H9 (cell line): ENCODE results near the gene POLR2L. TPM values are rescaled to one million over a fixed set of nuclear protein-coding genes. Genes with fewer than 3 reads are reported as not detected.

ENCODE experiments used
- DNase-seq: peaks from one replicate; pipeline ENCODE4 v3.0.0-alpha.2; 2017
- H2AFZ ChIP-seq: one replicate; pipeline ENCODE4 v1.6.1; 2013; ENCODE audit warnings: mild to moderate bottlenecking, low read length, control low read depth, moderate library complexity
- H2AK5ac ChIP-seq: 2 replicates; pipeline ENCODE4 v1.6.1; 2013; ENCODE audit warnings: low read length, control low read depth, mixed read lengths; ENCODE audit not compliant: insufficient read length
- H2BK120ac ChIP-seq: one replicate; pipeline ENCODE4 v1.6.1; 2013; ENCODE audit warnings: low read depth, mild to moderate bottlenecking, low read length, control low read depth, inconsistent platforms; ENCODE audit not compliant: poor library complexity, severe bottlenecking
- H2BK12ac ChIP-seq: 2 replicates; pipeline ENCODE4 v1.6.1; 2013; ENCODE audit warnings: low read length, control low read depth, mixed read lengths, low read depth; ENCODE audit not compliant: insufficient read length
- H2BK15ac ChIP-seq: 2 replicates; pipeline ENCODE4 v1.6.1; 2013; ENCODE audit warnings: low read depth, low read length, control low read depth
- H2BK20ac ChIP-seq: one replicate; pipeline ENCODE4 v1.6.1; 2013; ENCODE audit warnings: low read depth, mild to moderate bottlenecking, low read length, control low read depth, inconsistent platforms; ENCODE audit not compliant: poor library complexity, severe bottlenecking
- H2BK5ac ChIP-seq: 2 replicates; pipeline ENCODE4 v1.6.1; 2013; ENCODE audit warnings: low read length, control low read depth, mixed read lengths; ENCODE audit not compliant: insufficient read length
- H3K14ac ChIP-seq: 2 replicates; pipeline ENCODE4 v1.6.1; 2013; ENCODE audit warnings: low read length, control low read depth; ENCODE audit not compliant: insufficient read depth
- H3K18ac ChIP-seq: 2 replicates; pipeline ENCODE4 v1.6.1; 2013; ENCODE audit warnings: low read depth, mild to moderate bottlenecking, mixed read lengths, low read length, control low read depth; ENCODE audit not compliant: insufficient read length
- H3K23ac ChIP-seq: 2 replicates; pipeline ENCODE4 v1.6.1; 2013; ENCODE audit warnings: low read length, control low read depth, mixed read lengths, low read depth; ENCODE audit not compliant: insufficient read length
- H3K23me2 ChIP-seq: 2 replicates; pipeline ENCODE4 v1.6.1; 2013; ENCODE audit warnings: low read depth, mild to moderate bottlenecking, mixed read lengths, low read length, control low read depth; ENCODE audit not compliant: insufficient read length, poor library complexity, severe bottlenecking
- H3K27ac ChIP-seq: 2 replicates; pipeline ENCODE4 v1.5.1; 2013; ENCODE audit warnings: low read length, control low read depth, mixed read lengths, low read depth; ENCODE audit not compliant: insufficient read length
- H3K27me3 ChIP-seq: 2 replicates; pipeline ENCODE4 v1.6.1; 2013; ENCODE audit warnings: low read length, control low read depth, inconsistent platforms; ENCODE audit not compliant: insufficient read depth
- H3K4ac ChIP-seq: 2 replicates; pipeline ENCODE4 v1.6.1; 2013; ENCODE audit warnings: low read depth, mild to moderate bottlenecking, control low read depth, inconsistent platforms, low read length, moderate library complexity
- H3K4me1 ChIP-seq: 2 replicates; pipeline ENCODE4 v1.6.1; 2013; ENCODE audit warnings: low read length, control low read depth, inconsistent platforms; ENCODE audit not compliant: insufficient read depth
- H3K4me2 ChIP-seq: 2 replicates; pipeline ENCODE4 v1.6.1; 2013; ENCODE audit warnings: low read length, control low read depth, mixed read lengths; ENCODE audit not compliant: insufficient read length, insufficient read depth
- H3K56ac ChIP-seq: 2 replicates; pipeline ENCODE4 v1.6.1; 2013; ENCODE audit warnings: low read depth, mild to moderate bottlenecking, mixed read lengths, low read length, control low read depth; ENCODE audit not compliant: insufficient read length
- H3K79me1 ChIP-seq: 2 replicates; pipeline ENCODE4 v1.6.1; 2013; ENCODE audit warnings: low read depth, mild to moderate bottlenecking, moderate library complexity, low read length, control low read depth, inconsistent platforms; ENCODE audit not compliant: insufficient read depth, poor library complexity, severe bottlenecking
- H3K79me2 ChIP-seq: 2 replicates; pipeline ENCODE4 v1.6.1; 2013; ENCODE audit warnings: low read length, control low read depth, inconsistent platforms; ENCODE audit not compliant: insufficient read depth
- H3K9ac ChIP-seq: 2 replicates; pipeline ENCODE4 v1.6.1; 2013; ENCODE audit warnings: low read length, control low read depth, mixed read lengths; ENCODE audit not compliant: insufficient read length; ENCODE audit errors: extremely low read depth
- H3K9me3 ChIP-seq: one replicate; pipeline ENCODE4 v1.6.1; 2013; ENCODE audit warnings: low read depth, low read length, inconsistent platforms; ENCODE audit not compliant: control insufficient read depth
- H3T11ph ChIP-seq: one replicate; pipeline ENCODE4 v1.6.1; 2013; ENCODE audit warnings: mild to moderate bottlenecking, low read length, control low read depth, inconsistent platforms
- H4K20me1 ChIP-seq: one replicate; pipeline ENCODE4 v1.6.1; 2013; ENCODE audit not compliant: control insufficient read depth, insufficient read length, insufficient read depth
- H4K5ac ChIP-seq: 2 replicates; pipeline ENCODE4 v1.6.1; 2013; ENCODE audit warnings: low read depth, mild to moderate bottlenecking, mixed read lengths, low read length, control low read depth; ENCODE audit not compliant: insufficient read length
- H4K8ac ChIP-seq: replicated peaks from 2 replicates; pipeline ENCODE4 v1.6.1; 2013; ENCODE audit warnings: low read length, control low read depth, mixed read lengths, low read depth; ENCODE audit not compliant: insufficient read length
- H4K91ac ChIP-seq: 2 replicates; pipeline ENCODE4 v1.6.1; 2013; ENCODE audit warnings: low read depth, mild to moderate bottlenecking, moderate library complexity, mixed read lengths, low read length, control low read depth; ENCODE audit not compliant: insufficient read length
- H3K27ac Mint-ChIP-seq, 3 experiments: 2 replicates in 2 of 3; 3 replicates in 1 of 3; pipeline ENCODE4 v1.8.0; 2020 to 2021; ENCODE audit warnings: mixed read lengths in 3 of 3, mild to moderate bottlenecking in 1 of 3, moderate library complexity in 1 of 3
- H3K27me3 Mint-ChIP-seq: 2 replicates; pipeline ENCODE4 v1.8.0; 2021; ENCODE audit warnings: low read depth, mild to moderate bottlenecking, moderate library complexity, mixed read lengths
- H3K36me3 Mint-ChIP-seq, 3 experiments: 2 replicates in 2 of 3; 3 replicates in 1 of 3; pipeline ENCODE4 v1.8.0; 2020 to 2021; ENCODE audit warnings: low read depth in 3 of 3, mixed read lengths in 3 of 3; ENCODE audit not compliant: insufficient read depth in 1 of 3
- H3K4me1 Mint-ChIP-seq, 2 experiments: 2 replicates each; pipeline ENCODE4 v1.8.0; 2020; ENCODE audit warnings: mixed read lengths in 2 of 2
- H3K4me3 Mint-ChIP-seq, 2 experiments: 2 replicates in 1 of 2; 3 replicates in 1 of 2; pipeline ENCODE4 v1.8.0; 2020 to 2021; ENCODE audit warnings: mild to moderate bottlenecking in 2 of 2, mixed read lengths in 2 of 2, moderate library complexity in 1 of 2
- H3K9me3 Mint-ChIP-seq, 2 experiments: 2 replicates in 1 of 2; 3 replicates in 1 of 2; pipeline ENCODE4 v1.8.0; 2020; ENCODE audit warnings: mild to moderate bottlenecking in 2 of 2, mixed read lengths in 2 of 2, moderate library complexity in 1 of 2
- CTCF ChIP-seq: fragments of 200-600 bp; sonication (generic); conservative IDR thresholded peaks from 3 replicates; pipeline ENCODE4 v1.8.0; 2021; ENCODE audit warnings: antibody characterized with exemption, mild to moderate bottlenecking
- WGBS: extraction: QIAGEN DNeasy Blood & Tissue Kit; methylation state at CpG from one replicate; pipeline ENCODE4 v1.1.7; 2013; ENCODE audit warnings: missing lambda C conversion rate, low lambda C conversion rate, mixed read lengths; ENCODE audit not compliant: insufficient read length; ENCODE audit errors: extremely low coverage; 5-methylcytosine and 5-hydroxymethylcytosine counted together
- total RNA-seq: library from RNA; stranded (reverse); gene quantifications from 2 replicates; pipeline ENCODE4 v1.2.1, GENCODE V29; 2021

The POLR2L gene
- total RNA-seq, 1 experiment from 2014 or later, result 135 TPM

GRCh38 chr11:829176-829846, 13.0 kb downstream of the POLR2L start:
- Histone ChIP-seq H3K23me2 (peaks cover 32% of the 10 kb centered on the region), H3K4me2 (peak overlapping the region; percentile 56), H3K9me3 (no peaks in the 10 kb centered on the region), H4K5ac (no peak overlapping the region), H2BK12ac (no peak overlapping the region), H3K14ac (no peak overlapping the region), H3K4me1 (no peaks in the 10 kb centered on the region; the same call in 1 of the 2 replicates), H2AK5ac (no peak overlapping the region), H3K27me3 (peaks cover 9% of the 10 kb centered on the region; the same call in 1 of the 2 replicates), H3K79me1 (no peaks in the 10 kb centered on the region), H3K23ac (no peak overlapping the region), H2BK120ac (no peak overlapping the region), H4K91ac (no peak overlapping the region), H2BK5ac (no peak overlapping the region), H3K56ac (no peak overlapping the region), H3T11ph (no peak overlapping the region), H2BK15ac (no peak overlapping the region), H3K27ac (no peak overlapping the region), H4K8ac (no peak overlapping the region), H3K79me2 (no peaks in the 10 kb centered on the region), H4K20me1 (no peaks in the 10 kb centered on the region), H3K4ac (no peak overlapping the region), H3K18ac (no peak overlapping the region), H3K9ac (no peak overlapping the region), H2AFZ (no peak overlapping the region), H2BK20ac (no peak overlapping the region)
- WGBS, result no CpG with 5 or more reads among the region's 40 CpGs
- Mint-ChIP-seq H3K4me1 (peaks cover 37 to 52% of the 10 kb centered on the region in 2 experiments), H3K27me3 (peaks cover 36% of the 10 kb centered on the region), H3K36me3 (peaks cover 4 to 10% (median 7%) of the 10 kb centered on the region in 3 experiments; a peak in 6 of 7 replicates), H3K4me3 (peak overlapping the region; percentile 64 to 80), H3K9me3 (no peaks in the 10 kb centered on the region), H3K27ac (no peak overlapping the region)
- TF ChIP-seq CTCF, result no peak
- peak; percentile 58 for DNase-seq
